Body of pancreas (tissue), 4 donors: ENCODE measurements around the gene FBN1.

Source experiments
- POLR2A ChIP-seq, 3 donors: fragments of 450-650 bp; IDR thresholded peaks; one replicate each; pipeline ENCODE4 v1.6.1; 2016; ENCODE audit warnings: antibody characterized with exemption in 3 of 3, mild to moderate bottlenecking in 2 of 3
- TF ChIP-seq, protein P1 (sequence below), 7 experiments: fragments of 450-650 bp in 4 of 7; fragments of 200-600 bp in 3 of 7; sonication (generic) in 3 of 7; IDR thresholded peaks; one replicate each; pipeline ENCODE4 v1.5.1; 2016 to 2019; ENCODE audit warnings: antibody characterized with exemption in 7 of 7

DNA sequence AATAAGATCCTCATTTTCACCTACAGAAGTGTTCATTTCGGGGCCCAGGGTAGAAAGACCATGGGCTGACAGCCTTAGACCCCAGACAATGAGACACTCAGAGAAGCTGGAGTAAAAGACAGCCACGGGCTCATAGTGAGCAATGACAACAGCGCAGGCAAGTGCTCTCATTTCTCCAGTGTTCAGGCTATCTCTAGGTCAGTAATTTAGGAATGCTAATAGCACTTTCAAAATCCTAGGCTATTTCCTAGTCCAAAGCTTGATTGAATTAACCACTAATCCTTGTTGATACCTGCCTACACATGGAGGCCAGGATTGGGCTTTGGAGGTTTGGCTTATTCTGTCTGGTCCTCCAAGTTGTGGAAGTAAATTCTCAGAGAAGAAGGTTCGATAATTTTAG is 44.4 kb downstream of the FBN1 start:
- no peak for TF ChIP-seq POLR2A (IDR thresholded peaks at IDR 0.05)
- TF ChIP-seq, protein P1, sequence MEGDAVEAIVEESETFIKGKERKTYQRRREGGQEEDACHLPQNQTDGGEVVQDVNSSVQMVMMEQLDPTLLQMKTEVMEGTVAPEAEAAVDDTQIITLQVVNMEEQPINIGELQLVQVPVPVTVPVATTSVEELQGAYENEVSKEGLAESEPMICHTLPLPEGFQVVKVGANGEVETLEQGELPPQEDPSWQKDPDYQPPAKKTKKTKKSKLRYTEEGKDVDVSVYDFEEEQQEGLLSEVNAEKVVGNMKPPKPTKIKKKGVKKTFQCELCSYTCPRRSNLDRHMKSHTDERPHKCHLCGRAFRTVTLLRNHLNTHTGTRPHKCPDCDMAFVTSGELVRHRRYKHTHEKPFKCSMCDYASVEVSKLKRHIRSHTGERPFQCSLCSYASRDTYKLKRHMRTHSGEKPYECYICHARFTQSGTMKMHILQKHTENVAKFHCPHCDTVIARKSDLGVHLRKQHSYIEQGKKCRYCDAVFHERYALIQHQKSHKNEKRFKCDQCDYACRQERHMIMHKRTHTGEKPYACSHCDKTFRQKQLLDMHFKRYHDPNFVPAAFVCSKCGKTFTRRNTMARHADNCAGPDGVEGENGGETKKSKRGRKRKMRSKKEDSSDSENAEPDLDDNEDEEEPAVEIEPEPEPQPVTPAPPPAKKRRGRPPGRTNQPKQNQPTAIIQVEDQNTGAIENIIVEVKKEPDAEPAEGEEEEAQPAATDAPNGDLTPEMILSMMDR (IDR thresholded peaks at IDR 0.05), result no peak
